Breast epithelium (tissue), 3 donors: ENCODE results near the gene MYO15A.

Experiments
- CTCF ChIP-seq, 3 donors: fragments of 450-650 bp; IDR thresholded peaks; one replicate each; pipeline ENCODE4 v1.5.1; 2016 to 2017; ENCODE audit warnings: antibody characterized with exemption in 3 of 3, mild to moderate bottlenecking in 3 of 3, moderate library complexity in 3 of 3
- POLR2A ChIP-seq: fragments of 450-650 bp; IDR thresholded peaks from one replicate; pipeline ENCODE4 v1.6.1; 2016; ENCODE audit warnings: antibody characterized with exemption, mild to moderate bottlenecking, moderate library complexity
- POLR2AphosphoS5 ChIP-seq, 3 donors: sonication (generic); formaldehyde crosslinking; IDR thresholded peaks; one replicate each; pipeline ENCODE4 v1.6.1; 2017; ENCODE audit warnings: antibody characterized with exemption in 3 of 3

- no peak for TF ChIP-seq CTCF (IDR thresholded peaks at IDR 0.05)
- TF ChIP-seq POLR2A, result no peak
- TF ChIP-seq POLR2AphosphoS5 (IDR thresholded peaks at IDR 0.05), result no peak
Measured at GRCh38 chr17:18070861-18071340, 37.7 kb upstream of the MYO15A start.
